Sciatic nerve (tissue), 1 donor: ENCODE data around the gene CCDC195. TPM values are rescaled to one million over a fixed set of nuclear protein-coding genes. Genes with fewer than 3 reads are reported as not detected.

ENCODE experiments used
- total RNA-seq: library from RNA; stranded (reverse); fragmentation: NEBNext Ultra II Directional; extraction: Animal tissue kit (Norgen Biotek cat#: 25700); gene quantifications from one replicate; pipeline ENCODE4 v1.2.1, GENCODE V29; 2021
- donor health status: DM: no; HTN: no; CAD: no.

CCDC195 gene
- total RNA-seq, 1 donor from 2014 or later, result not detected

Other genes starting within 250 kb of the CCDC195 start
- 126 TPM for gene CUL3, start 131.0 kb downstream of the CCDC195 start, total RNA-seq